HG02798 (cell line): ENCODE measurements around the gene NELFB.

ENCODE experiments used
- ATAC-seq: cut with Tn5 transposase; IDR thresholded peaks from one replicate; pipeline ENCODE4 v1.9.1; 2021; ENCODE audit warnings: mild to moderate bottlenecking; ENCODE audit not compliant: unreplicated experiment, poor library complexity

NELFB gene

DNA sequence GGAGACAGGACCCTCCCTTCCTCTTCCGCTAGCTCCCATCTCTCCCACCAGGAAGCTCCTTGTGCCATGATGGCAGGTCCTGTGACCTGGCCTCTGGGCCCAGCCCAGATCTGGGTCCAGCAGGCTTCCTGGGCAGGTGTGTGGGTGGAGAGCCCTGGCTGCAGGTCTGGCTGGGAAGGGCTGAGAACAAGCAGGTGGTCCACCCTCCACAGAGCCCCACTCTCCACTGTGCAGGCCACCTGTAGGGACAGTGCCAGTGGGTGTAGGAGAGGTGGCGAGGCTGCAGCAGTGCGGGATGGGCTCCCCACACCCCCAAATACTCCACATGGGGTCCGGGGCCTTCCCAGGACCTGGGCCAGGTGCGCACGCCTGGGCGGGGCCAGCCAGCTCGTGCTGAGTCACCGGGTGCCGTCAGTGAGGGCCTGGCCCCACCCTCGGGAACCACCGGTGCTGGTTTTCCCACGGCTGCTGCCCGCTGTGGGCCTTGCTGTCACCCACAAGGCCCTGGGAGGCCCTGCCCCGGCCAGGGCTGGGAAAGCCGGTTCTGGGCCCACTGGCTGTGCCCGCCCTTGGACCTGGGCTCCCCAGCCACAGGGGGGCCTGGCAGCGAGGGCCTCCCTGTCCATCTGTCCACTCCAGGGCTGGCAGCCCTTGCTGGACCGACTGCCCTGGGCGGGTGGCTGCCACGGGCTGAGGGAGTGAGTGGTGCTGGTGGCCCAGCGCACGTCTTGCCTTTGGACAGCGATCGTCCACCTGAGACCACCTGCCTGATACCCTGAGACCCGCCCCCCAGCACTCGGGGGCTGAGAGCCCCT lies 56.3 kb downstream of the NELFB start:
- ATAC-seq, result no peak

DNA sequence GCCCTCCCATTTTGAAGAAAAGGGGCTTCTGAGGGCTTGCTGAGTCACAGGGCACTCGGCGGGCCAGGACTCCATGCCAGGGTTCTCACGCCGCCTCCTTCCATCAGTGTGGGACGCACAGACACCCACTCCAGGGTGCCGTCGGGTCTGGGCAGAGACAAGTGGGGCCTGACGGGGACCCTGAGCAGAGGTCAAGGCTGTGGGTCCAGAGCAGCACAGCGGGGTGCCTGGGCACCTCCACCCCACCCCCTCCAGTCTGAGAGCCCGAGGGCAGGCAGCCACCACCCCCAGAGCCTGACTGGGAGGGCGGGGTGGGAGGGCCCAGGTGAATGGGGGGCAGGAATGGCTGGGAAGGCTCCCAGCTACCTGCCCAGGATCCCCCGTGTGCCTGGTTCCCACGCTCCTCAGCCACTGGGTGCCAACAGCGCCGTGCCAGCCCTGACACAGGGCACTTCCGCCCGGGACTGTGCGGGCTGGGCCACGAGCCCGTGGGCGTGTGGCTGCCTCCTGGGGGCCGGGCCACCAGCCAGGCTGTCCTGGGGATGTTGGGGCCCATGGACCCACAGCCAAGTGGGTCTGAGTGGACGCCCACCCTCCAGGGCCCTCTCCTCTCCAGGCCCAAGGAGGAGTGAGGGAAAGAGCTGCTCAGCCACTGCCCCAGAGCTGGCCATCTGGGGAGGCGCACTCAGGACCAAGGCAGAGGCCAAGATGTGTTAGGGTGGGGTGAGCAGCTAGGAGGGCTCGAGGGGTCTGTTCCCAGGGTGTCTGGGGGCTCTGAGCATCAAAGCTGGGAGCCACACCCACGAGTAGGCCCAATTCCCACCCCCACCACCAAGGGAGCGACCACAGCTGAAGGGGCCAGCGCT lies 57.1 kb downstream of the NELFB start:
- no peak for ATAC-seq

DNA sequence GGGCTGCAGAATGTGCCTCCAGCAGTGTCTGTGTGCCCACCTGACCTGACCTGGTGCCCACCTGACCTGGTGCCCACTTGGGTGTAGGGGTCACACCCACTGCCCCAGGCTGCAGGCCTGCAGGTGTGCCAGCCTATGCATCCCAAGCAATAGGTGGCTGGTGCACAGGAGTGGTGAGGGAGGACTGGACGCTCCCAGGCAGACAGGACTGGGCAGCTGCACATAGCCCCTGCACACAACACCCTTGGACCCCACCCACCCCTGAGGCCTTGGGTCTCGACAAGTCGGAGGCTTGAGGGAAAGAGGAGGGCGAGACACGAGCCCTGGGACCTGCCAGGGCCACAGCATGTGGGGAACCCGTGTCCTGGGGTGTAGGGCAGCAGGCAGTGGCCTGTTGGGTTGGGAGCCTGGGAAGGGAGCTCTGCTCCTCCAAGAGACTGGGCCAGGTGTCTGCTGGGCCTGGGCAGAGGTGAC lies 57.8 kb downstream of the NELFB start:
- no peak for ATAC-seq

DNA sequence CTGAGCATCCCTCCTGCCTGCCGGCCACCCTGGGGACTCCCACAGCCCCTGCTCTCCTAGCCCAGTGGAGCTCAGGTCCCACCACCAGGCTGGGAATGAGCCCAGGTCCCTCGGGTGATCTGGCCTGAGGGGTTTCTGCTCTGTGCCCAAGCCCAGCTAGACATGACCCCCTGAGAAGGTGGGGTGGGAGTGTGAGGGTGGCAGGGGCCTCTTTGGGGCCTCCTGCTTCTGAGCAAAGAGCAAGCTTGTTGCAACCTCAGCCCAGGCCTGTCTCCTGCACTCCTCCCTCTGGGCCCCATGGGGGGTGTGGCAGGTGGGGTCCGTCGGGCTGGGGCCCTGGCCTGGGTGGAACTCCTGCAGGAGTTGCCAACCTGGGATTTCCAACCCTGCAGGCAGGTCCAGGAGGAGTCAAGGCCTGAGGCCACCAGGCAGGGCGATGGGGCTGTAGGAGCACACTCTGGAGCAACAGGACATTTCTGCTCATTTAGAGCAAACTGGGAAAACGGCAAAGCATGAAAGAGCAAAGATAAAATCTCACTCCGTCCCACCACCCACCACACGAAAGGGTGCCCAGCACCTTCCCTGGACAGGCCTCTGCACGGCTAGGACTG lies 58.3 kb downstream of the NELFB start:
- no peak for ATAC-seq

DNA sequence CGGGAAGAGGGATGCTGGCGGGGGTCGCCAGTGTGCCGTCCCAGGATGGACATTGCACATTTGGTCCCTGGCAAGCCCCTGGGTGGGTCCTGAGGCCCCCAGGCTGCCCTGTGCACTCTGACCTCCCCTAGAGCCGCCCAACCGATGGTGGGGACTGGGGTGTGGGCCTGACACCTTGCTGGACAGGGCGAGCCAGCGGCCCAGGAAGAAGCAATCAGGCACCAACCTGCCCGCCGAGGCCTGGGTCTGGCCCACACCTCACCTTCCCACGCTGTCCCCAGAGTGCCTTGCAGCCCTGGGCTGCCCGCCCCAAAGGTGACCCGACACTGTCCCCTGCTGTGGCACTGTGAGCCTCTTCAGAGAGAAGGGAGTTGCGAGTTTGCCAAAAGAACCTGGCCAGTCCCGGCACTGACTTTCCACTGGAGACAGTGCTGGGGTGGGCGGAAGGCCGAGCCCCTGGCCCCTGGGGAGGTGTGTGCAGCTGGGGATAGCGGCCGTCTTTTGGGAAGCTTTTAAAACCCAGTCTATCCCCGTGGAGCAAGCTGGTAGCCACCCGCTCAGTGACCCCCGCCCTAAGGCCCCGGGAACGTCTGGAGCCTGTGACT lies 58.9 kb downstream of the NELFB start:
- no peak for ATAC-seq

DNA sequence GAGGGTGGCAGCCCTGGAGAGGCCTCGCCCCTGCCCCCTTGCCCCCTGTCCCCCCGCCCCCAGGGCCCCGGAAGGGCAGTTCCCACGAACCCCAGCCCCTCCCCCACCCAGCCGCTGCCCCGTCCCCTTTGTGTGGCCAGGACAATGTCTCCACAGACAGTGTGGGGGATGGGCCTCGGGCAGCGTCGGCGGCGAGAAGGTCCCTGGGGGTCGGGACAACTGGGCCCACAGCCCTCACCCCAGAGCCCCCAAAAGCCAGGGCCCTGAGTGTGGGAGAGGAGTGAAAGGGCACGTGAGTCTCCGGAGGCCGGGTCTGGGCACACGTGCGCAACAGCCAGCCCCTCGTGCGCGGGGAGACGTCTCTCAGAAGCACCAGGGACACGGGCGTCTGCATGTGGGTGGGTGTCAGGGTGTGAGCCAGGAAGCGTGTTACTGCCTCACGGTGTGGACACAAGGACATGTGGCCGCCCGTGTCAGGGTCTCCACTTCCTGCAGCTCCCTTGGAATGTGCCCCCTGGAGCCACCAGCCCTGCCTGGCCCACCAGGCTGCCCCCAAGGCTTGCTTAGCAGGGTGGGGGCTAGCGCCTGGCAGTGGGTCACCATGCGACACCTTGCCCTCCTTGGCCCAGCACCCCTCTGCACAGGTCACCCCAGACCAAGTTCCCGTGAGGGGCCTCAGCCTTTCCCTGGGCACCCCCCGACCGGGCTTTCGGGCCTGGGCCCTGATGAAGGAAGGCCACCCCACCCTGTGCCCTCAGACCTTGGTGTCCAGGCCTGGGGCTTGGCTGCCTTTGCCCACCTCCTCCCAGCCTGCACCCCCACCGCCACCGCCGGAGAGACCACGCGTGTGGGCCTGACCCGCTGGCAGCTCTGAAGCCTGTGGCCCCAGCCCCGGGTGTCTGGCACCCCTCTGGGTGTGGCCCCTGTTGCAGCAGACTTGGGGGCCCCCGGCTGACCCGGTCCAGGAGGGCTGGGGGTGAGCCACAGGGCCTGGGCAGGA lies 59.7 kb downstream of the NELFB start:
- no peak for ATAC-seq

DNA sequence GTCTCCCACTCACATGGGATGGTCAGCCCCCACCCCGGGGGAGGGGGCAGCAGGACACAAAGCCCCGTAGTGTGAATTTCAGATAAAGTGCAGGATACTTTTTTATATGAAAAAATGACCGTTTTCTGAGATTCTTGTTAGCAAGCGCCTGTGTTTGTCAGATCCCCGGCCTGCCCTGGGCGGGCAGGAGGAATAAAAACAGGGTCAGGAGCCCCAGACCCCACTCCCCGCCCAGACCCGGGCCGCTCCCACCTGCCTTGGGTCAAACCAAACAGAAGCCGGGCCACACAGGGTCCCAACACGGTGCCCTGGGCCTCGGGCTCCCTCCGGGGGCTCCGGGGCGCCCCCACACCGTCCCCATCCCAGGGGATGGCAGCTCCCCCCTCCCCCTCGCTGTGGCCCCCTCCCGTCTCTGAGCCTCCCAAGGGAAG lies 60.5 kb downstream of the NELFB start:
- ATAC-seq, result no peak

DNA sequence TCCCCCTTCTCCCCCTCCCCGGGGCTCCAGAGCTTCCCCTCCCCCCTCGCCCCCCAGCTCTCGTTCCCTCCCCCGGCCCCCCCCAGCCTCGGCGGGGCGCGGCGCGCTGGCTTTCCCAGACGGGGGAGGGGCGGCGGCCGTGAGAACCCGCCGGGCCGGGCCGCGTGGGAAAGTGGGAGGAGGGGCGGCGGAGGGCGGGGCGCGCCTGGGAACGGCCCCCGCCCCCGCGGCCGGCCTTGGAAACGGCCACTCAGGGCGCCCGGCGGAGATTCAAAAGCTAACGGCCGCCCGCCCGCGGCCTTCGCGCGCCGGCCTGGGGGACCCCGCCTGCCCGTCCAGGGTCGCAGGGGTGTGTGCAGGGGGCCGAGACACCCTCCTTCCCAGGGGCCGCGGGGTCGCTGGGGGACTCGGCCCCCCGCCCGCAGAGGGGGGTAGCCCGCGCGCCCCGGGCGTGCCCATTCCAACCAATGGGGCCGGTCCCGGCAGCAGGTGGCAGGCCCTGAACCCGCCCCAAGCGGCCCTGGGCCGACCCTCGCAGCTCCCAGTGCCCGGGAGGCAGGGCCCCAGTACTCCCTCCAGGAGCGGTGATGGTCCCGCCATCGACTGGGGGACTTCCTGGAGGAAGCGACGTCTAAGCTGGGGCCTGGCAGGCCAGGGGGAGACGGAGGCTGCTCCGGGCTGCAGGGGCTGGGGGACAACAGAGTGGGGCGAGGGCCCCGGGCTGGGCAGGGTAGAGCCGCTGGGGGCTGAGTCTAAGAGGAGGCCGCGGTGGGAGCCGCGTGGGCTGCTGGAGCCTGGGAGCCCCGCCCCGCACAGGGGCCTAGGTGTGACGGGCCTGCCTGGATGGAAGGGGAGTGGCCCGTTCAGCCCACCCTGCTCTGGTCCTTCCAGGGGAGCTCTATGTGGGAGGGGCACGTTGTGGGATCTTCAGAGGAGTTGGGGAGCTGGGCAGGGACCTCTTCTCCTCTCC lies 61.2 kb downstream of the NELFB start:
- no peak for ATAC-seq

DNA sequence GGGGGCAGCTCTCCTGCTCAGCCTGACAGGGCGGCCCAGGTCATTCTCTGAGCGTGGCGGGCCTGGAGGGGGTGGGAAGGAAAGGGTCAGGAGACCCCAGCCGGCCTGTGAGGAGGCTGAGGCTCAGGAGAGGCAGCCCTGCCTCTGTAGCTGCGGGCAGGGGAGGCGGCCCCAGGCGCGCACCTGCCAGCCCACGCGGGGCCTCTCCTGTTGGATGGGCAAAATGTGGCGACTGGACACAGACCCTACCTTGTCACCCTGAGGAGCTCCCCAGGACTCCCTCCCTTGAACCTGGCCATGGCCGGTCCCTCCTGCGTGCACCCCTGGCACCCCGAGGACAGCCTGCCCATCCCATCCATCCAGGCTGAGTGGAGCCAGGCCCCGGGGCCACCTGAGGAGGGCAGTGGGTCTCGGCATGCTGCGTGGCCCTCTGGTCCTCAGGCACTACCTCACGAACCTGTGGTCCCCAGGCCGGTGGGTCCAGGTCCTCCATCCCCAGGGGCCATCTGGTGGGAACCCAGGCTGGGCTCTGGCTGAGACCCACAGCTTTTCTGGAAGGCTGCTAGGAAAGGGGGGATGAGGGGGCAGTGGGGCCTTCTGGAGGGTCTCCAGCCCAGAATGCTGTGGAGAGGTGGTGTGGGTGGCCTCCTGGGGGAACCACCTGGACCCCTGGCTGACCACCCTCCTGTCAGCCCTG lies 62.0 kb downstream of the NELFB start:
- no peak for ATAC-seq

DNA sequence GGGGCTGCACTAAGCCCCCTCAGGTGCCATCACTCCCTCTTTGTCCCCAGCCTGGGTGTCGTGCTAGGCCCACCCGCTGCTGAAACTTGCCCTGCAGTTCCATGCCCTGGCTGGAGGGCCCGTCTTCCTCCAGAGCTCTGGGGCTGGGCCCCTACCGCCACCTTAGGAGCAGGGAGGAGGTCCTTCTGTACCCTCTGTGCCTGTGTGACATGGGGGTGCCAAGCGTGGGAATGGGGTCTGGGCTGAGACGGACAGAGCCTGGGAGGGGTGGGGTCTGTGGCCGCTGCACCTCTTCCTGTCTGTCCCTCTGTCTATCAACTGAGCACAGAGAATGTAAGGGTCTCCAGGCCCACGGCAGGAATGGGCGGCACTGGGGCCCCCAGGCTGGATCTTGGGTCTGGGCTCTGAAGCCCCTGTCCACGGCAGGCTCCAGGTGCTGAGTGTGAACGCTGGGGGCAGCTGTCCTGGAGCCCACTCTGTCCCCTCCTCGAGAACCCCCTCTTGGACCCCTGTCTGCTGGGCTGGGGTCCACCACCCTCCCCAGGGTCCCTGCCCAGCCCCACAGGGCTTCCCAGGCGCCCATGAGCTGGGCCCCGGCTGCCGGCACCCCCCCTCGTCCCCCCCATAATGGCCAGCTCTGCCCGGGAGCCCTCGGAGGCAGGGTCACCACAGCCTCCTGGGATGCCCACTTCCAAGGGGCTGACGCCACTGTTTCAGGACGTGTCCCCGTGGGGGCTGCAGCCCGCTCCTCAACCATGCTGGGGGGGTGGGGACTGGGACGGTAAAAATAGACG lies 62.8 kb downstream of the NELFB start:
- ATAC-seq, result no peak

DNA sequence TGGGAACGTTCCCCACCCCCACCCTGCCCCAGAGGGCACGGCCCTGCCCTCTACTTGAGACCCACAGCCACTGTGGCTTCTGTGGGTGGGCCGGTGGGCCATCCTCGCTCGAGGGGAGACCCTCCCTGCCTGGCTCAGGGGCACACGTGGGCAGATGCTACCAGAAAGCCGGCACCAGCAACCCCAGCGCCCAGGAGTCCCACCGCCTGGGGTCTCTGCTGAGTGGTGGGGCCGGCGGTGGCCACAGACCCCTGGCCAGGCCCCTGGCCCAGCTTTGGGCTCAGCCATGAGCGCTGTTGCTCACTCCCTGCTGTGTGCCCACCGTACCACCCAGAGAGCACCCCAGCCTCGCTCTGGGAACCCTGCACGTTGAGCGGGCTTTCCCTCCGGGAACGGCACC lies 63.5 kb downstream of the NELFB start:
- no peak for ATAC-seq

DNA sequence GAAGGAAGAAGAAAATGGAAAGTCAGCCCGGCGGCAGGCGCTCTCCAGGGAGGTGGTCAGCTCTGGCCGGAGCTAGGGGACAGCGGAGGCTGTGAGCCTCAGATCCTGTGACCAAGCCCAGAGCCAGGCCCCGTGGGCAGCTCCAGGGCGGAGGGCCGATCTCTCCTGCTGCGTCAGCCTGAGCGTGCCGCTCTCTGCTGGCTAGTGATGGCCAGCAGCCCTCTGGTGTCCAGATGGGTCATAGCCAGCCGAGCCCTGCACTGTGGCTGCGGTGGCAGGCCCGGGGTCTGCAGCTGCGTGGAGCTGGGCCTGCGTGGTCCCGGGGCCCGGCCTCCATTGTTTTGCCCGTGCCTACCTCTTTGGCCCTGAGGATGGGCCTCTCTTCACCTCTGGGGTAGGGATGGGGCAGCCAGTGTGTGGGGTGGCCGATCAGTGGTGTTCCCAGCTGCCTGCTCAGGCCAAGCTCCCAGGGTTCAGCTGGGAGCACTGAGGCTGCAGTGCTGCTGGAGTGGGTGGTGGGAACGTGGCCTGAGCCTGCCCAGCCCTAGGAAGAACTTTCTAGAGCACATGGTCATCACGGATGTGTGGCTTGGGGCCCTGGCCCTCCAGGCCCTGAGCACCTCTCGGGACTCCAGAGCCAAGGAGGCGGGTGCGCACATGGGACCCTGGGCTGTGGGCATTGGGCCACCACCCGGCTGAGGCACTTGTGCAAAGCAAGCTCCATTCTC lies 64.0 kb downstream of the NELFB start:
- no peak for ATAC-seq

DNA sequence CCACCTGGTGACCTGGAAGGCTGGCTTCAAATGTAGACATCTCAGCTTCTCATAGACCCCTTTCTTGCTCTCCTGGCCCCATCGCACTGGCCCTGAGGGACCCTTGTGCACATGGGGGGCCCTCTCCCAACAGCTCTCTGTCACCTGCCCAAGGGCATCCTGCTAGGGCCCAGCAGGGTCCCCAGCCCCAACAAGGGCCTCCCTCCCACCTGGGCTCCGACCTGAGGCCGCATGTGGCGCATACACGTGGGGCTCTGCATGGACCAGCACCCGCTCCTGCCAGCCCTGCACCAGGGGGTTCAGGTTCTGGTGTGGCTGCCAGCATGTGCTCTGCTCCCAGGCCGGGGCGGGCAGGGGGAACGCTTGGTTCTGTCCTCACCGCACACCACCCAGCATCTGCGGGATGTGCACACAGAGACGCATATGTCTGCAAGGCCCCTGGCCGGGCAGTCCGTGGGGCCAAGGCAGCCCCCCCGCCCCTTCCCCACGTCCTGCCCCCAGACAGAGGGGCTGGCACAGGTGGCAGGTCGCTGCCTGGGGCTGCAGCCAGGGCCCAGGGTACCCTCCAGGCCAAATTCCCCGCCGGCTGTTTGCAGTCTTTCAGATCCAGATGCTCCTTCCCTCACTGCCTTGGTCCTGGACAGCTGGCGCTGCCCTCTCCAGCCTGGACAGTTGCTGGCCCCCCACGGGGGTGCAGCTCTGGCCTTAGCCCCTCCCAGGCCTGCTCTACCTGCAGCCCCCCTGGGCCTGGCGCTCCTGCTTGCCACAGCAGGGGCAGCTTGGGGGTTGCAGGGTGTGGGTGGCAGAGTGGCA lies 64.8 kb downstream of the NELFB start:
- no peak for ATAC-seq

DNA sequence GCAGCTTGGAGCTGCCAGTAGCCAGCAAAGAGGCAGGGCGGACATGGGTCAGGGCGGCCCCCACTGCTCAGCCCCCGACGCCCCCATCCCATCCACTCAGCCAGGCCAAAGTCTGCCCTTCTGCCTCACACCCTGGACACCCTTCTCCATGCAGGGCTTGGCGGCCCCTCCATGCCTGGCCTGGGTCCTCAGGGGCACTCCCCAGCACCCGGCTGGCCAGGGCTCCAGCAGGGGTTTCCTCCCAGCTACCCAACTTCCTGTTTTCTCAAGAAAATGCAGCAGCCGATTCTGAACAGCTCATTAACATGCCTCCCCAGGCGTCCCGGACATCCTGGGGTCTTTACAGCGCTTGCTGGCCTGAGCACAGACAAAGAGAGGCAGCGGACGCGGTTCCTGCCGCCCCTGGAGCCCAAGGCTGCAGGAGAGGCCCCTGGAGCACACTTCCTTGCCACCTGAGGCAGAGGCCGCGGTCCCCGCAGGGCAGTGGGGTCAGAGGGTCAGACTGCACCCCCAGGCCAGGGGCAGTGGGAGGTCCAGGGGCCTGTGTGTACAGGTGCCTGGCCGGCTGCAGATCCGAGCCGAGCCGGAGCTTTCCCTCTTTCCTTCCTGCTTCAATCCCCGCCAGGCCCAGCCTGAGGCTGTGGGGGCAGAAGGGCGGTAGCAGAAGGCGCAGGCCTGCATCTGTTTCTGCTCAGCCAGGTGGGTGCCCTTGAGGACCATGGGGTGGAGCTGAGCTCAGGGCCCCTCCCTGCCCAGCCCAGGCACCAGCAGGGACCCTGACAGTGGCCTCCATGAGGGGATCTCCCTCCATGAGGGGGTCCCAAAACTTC lies 65.6 kb downstream of the NELFB start:
- no peak for ATAC-seq
